HG03097 (cell line): ENCODE measurements around the gene CD300LB.
"Not testable (repeated sequence)": the region's sequence is repeated elsewhere in the genome, so short reads cannot be mapped to it uniquely, and the experiment has no call there.

Source experiments
- ATAC-seq: cut with Tn5 transposase; IDR thresholded peaks from one replicate; pipeline ENCODE4 v1.9.1; 2021; ENCODE audit not compliant: unreplicated experiment, low FRiP score

The CD300LB gene

DNA sequence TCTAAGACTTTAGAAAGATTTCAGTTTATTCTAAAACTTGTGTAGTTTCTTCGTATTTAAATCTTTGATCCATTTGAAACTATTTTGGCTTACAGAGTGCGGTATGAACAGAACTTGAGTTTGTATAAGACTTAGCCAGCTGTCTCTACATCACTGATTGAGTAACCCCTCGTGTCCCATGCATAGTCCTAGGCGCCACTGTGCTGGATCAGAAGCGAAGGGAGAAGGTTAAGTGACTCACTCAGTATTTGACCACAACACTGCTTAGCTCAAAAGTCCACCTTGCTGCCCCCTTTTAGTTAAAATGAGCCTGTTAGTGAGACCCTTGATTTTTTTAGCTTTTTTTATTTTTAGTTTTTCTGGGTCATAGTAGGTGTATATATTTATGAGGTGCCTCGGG lies 28.4 kb downstream of the CD300LB start:
- ATAC-seq, result no peak

DNA sequence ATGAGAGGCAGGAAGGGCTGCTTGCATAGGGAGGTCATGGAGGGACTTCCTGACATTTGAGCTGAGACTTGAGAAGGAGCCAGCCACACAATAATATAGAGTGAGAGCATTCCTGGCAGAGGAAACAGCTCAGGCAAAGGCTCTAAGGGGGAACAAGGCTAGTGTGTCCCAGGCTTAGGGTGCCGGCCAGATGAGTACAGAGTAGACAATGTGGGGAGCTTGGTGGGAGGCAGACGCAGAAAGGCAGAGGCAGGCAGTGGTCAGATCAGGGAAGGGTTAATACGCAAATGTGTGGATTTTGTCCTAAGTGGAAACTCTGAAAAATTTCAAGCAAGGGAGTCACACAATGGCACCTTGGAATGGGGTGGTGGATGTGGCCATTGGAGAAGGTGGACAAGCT lies 31.3 kb downstream of the CD300LB start:
- ATAC-seq, result no peak

DNA sequence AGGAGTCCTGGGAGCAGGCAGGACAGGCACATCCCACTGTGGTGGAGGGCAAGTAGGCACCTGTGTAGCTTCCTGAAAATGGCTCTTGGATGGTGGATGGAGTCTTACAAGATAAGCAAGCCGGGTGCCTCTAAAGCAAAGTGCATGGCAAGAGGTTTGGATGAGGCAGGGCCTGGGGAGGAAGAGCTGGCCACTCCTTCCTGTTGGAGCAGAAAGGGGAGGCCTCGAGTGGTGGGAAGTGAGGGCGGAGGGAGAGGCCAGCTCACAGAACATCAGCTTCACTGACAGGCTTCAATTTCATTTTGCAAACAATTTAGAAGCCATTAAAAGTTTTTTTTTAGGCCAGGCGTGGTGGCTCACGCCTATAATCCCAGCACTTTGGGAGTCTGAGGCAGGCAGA lies 33.8 kb downstream of the CD300LB start:
- no peak for ATAC-seq

DNA sequence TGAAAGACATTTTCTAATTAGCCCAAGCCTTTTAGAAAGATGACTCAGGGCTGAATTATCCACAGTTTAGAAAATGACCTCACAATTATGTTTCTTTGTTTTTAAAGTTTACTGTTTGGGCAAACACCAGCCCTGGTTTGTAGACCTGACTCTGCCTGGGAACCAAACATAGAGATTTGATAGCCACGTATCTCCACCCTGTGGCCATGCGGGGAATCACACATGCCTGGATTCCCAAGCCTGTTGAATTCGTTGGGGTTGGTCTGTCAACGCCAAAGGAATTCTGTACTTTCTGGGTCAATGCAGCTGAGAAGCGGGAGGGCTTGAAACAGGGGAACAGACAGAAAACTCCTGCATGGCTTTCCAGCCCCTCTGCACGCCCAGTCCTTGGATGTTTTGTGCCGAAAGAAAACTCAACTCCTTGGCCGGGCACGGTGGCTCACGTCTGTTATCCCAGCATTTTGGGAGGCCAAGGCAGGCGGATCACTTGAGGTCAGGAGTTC lies 37.9 kb downstream of the CD300LB start:
- no peak for ATAC-seq

- no peak for ATAC-seq
These were observed 39.6 kb downstream of the CD300LB start for GRCh38 chr17:74491626-74492025.

DNA sequence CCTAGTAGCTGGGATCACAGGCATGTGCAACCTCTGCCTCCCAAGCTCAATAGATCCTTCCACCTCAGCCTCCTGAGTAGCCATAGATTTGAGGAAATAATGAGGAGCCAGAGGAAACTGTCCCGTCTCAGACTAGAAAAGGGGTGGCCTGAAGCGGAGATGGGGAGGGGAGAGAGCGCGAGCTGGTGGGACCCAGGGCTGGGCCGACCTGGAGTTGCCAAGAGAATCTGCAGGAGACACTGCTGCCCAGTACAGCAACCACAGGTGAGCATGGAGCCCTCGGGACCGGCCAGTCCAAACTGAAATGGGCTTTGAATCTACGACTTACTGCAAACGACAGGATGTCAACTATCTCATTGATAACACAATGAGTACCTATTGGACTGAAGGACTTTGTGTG lies 40.6 kb downstream of the CD300LB start:
- no peak for ATAC-seq

GRCh38 chr17:74488276-74488675 lies 43.0 kb downstream of the CD300LB start:
- ATAC-seq, result not testable (repeated sequence)

GRCh38 chr17:74485841-74486240 lies 45.4 kb downstream of the CD300LB start:
- no peak for ATAC-seq

DNA sequence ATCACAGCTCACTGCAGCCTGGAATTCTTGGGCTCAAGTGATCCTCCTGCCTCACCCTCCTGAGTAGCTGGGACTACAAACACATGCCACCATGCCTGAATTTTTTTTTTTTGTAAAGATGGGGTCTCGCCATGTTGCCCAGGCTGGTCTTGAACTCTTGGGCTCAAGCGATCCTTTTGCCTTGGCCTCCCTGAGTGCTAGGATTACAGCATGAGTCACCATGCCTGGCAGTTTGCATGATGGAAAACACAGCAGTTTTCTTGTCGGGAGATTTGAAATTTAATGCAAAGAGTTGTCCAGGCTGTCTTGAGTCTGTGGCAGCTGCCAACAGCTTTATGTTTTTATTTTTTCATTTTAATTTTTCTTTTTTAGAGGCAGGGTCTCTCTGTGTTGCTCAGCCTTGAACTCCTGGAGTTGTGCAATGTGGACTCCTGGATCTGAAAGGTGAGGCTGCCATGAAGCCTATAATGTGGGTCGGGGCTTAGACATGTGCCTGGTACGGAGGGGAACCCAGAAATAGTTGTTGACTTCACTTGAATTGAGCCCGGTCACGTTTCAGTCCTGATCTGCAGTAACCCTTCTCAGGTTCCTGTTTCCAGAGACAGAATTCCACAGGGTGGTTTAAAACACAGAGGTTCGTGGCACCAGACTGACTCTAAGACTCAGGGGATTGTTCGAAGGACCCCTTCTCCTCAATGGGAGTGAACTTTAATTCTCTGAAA lies 46.1 kb downstream of the CD300LB start:
- no peak for ATAC-seq

DNA sequence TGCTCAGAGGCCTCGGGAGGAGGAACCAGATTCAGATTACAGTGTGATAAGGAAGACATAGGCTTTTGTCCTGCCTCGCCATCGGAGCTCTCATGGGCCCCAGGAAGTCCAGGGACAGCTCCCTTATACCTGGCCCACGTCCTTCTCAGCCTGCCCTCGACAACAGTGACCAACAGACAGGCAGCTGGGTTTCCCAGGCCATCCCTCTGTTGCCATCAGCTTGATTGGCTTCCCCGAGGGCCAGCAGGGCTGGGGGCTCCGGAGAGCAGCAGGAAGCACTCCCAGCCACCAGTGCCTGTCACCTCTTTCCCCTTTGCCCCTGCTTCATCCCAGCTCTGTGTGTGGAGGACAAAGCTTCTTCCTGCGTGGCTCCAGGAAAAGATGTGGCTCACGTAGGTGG lies 47.2 kb downstream of the CD300LB start:
- ATAC-seq, result no peak

DNA sequence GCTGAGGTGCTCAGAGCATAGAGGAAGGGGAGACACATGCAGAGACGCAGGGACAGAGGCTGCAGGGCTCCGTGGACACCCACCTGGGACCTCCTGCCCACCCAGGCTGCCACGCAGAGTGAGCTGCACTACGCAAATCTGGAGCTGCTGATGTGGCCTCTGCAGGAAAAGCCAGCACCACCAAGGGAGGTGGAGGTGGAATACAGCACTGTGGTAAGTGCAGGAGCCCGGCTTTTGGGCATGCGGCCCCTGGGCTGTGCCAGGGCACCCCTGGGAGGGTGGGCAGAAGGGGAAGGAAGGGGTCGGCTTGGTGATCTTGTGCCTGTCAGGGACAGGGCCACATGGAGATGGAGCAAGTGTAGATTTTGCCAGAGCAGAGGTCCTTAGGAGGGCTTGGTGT lies 49.7 kb downstream of the CD300LB start:
- no peak for ATAC-seq

- ATAC-seq, result no peak
These were observed 51.0 kb downstream of the CD300LB start for GRCh38 chr17:74480290-74480689.

GRCh38 chr17:74478420-74479100 lies 52.7 kb downstream of the CD300LB start:
- ATAC-seq, result no peak

- ATAC-seq, result no peak
These were observed 53.9 kb downstream of the CD300LB start for GRCh38 chr17:74477411-74477810.

DNA sequence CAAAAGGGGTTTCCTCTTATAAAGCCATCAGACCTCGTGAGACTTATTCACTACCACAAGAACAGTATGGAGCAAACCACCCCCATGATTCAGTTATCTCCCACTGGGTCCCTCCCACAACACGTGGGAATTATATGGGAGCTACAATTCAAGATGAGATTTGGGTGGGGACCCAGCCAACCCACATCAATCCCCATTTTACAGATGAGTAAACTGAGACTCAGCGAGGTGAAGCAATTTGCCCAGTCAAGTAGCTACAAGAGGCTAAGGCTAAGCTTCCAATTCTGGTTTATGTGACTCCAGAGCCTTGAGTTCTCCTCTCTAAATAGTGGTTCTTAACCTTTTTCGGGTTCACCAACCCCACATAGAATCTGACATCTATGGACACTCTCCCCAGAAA lies 56.1 kb downstream of the CD300LB start:
- no peak for ATAC-seq

DNA sequence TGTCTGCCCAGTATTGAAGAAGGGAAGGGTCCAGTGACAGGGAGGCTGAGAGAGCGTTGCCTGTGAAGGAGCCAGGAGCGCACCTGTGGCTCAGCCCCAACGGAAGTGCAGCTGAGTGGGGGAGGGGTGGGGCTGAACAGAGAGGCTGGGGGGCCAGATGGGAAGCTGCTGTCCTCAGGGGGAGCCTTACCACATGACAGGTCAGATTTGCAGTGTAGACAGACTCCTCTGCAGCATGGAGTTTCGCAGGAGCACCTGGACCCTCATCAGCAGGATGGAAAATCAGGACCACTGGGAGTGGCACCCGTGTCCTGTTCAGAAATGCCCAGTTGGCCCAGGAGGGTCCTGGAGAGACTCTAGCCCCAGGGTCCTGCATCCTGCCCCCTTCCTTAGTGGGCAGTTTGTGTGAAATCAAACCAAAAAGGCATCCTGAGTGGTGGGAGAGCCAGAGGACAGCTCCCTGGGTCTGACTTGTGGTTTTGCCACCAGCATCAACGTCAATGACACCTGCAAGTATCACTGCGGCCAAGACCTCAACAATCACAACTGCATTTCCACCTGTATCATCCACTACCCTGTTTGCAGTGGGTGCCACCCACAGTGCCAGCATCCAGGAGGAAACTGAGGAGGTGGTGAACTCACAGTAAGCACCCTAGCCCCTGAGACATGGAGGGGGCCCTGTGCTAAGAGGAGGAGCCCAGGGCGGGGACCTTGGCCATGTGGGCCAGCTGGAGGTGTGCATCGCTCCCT lies 57.1 kb downstream of the CD300LB start:
- no peak for ATAC-seq

GRCh38 chr17:74473294-74473693 lies 58.0 kb downstream of the CD300LB start:
- ATAC-seq, result no peak

GRCh38 chr17:74472890-74473289 lies 58.4 kb downstream of the CD300LB start:
- no peak for ATAC-seq

GRCh38 chr17:74471341-74471740 lies 59.9 kb downstream of the CD300LB start:
- ATAC-seq, result no peak
